ENCODE results near the gene SEMA6B.

- TF ChIP-seq CTCF (IDR thresholded peaks at IDR 0.05): no peak
- no peak for TF ChIP-seq POLR2A (IDR thresholded peaks at IDR 0.05)
- no peak for TF ChIP-seq POLR2AphosphoS5 (IDR thresholded peaks at IDR 0.05; ENCODE audit: insufficient read depth in 1 of 2, low read depth in 1 of 2)
These were observed 7.0 kb upstream of the SEMA6B start for GRCh38 chr19:4566402-4567051.
